SJCRH30 (cell line): ENCODE data around the gene TSNAX. TPM values are rescaled to one million over a fixed set of nuclear protein-coding genes. Genes with fewer than 3 reads are reported as not detected.
"Not testable (repeated sequence)": the region's sequence is repeated elsewhere in the genome, so short reads cannot be mapped to it uniquely, and the experiment has no call there.

Experiments
- DNase-seq, 2 experiments: peaks; one replicate each; pipeline ENCODE4 v3.0.0-alpha.2; 2015 to 2020
- H3K27ac ChIP-seq: fragments of 250-450 bp; sonication (Bioruptor Pico); 2 replicates; pipeline ENCODE4 v1.5.1; 2020; ENCODE audit warnings: mild to moderate bottlenecking, moderate library complexity
- H3K27me3 ChIP-seq: fragments of 250-450 bp; sonication (Bioruptor Pico); 2 replicates; pipeline ENCODE4 v1.5.1; 2020; ENCODE audit warnings: mild to moderate bottlenecking, moderate library complexity
- H3K36me3 ChIP-seq: fragments of 250-450 bp; sonication (Bioruptor Pico); 2 replicates; pipeline ENCODE4 v1.5.1; 2020; ENCODE audit warnings: mild to moderate bottlenecking, moderate library complexity
- H3K4me1 ChIP-seq: fragments of 250-450 bp; sonication (Bioruptor Pico); 2 replicates; pipeline ENCODE4 v1.5.1; 2020; ENCODE audit warnings: mild to moderate bottlenecking, moderate library complexity
- H3K4me3 ChIP-seq: fragments of 250-450 bp; sonication (Bioruptor Pico); 2 replicates; pipeline ENCODE4 v1.5.1; 2020; ENCODE audit warnings: mild to moderate bottlenecking, moderate library complexity
- H3K9me3 ChIP-seq: fragments of 250-450 bp; sonication (Bioruptor Pico); replicated peaks from 2 replicates; pipeline ENCODE4 v1.5.1; 2020; ENCODE audit warnings: mild to moderate bottlenecking, moderate library complexity
- total RNA-seq: library from RNA; depleted of rRNA; stranded (reverse); fragments of >200 nt; shearing (Covaris generic); gene quantifications from 2 replicates; pipeline ENCODE4 v1.2.3, GENCODE V29; 2014

Gene TSNAX
- total RNA-seq, 1 experiment from 2014 or later: 43.7 TPM

GRCh38 chr1:231563247-231563646, 34.8 kb downstream of the TSNAX start:
- no peak for DNase-seq
- H3K36me3 ChIP-seq: peaks cover 38% of the 10 kb centered on the region

GRCh38 chr1:231564373-231564772, 35.9 kb downstream of the TSNAX start:
- Histone ChIP-seq H3K36me3 (peaks cover 38% of the 10 kb centered on the region), H3K27me3 (no peaks in the 10 kb centered on the region), H3K4me3 (no peak overlapping the region), H3K9me3 (no peaks in the 10 kb centered on the region), H3K27ac (no peak overlapping the region), H3K4me1 (no peaks in the 10 kb centered on the region)
- no peak for DNase-seq

More at GRCh38 chr1:231563247-231563646, 34.8 kb downstream of the TSNAX start:
- H3K27ac ChIP-seq: no peak overlapping the region
- no peaks in the 10 kb centered on the region for H3K9me3 ChIP-seq
- H3K4me3 ChIP-seq: no peak overlapping the region
- H3K4me1 ChIP-seq: peaks cover 9% of the 10 kb centered on the region
- no peaks in the 10 kb centered on the region for H3K27me3 ChIP-seq

- Histone ChIP-seq H3K27ac (no peak overlapping the region), H3K27me3 (no peaks in the 10 kb centered on the region), H3K4me3 (no peak overlapping the region), H3K4me1 (no peaks in the 10 kb centered on the region), H3K36me3 (peaks cover 34% of the 10 kb centered on the region), H3K9me3 (no peaks in the 10 kb centered on the region; the same call in 1 of the 2 replicates)
- DNase-seq: no peak
Measured at GRCh38 chr1:231566496-231566895, 38.0 kb downstream of the TSNAX start.

GRCh38 chr1:231570262-231570661, 41.8 kb downstream of the TSNAX start:
- not testable (repeated sequence) for DNase-seq, H3K9me3 ChIP-seq, H3K4me3 ChIP-seq, H3K27ac ChIP-seq, H3K4me1 ChIP-seq, H3K27me3 ChIP-seq
- H3K36me3 ChIP-seq: peaks cover 11% of the 10 kb centered on the region

- H3K9me3 ChIP-seq: no peaks in the 10 kb centered on the region; the same call in 1 of the 2 replicates
- no peak overlapping the region for H3K4me3 ChIP-seq
- H3K27me3 ChIP-seq: no peaks in the 10 kb centered on the region
- no peak for DNase-seq
- H3K36me3 ChIP-seq: peaks cover 7% of the 10 kb centered on the region; the same call in 1 of the 2 replicates
- no peak overlapping the region for H3K27ac ChIP-seq
- H3K4me1 ChIP-seq: no peaks in the 10 kb centered on the region
Measured at GRCh38 chr1:231571904-231572303, 43.4 kb downstream of the TSNAX start.

- H3K27ac ChIP-seq: no peak overlapping the region
- no peak overlapping the region for H3K4me3 ChIP-seq
- no peaks in the 10 kb centered on the region for H3K36me3 ChIP-seq
- H3K27me3 ChIP-seq: no peaks in the 10 kb centered on the region
- DNase-seq: no peak
- no peaks in the 10 kb centered on the region for H3K9me3 ChIP-seq
- no peaks in the 10 kb centered on the region for H3K4me1 ChIP-seq
Measured at GRCh38 chr1:231575472-231575871, 47.0 kb downstream of the TSNAX start.

GRCh38 chr1:231576804-231577718, 48.6 kb downstream of the TSNAX start:
- no peak overlapping the region for H3K4me3 ChIP-seq
- DNase-seq: no peak
- H3K9me3 ChIP-seq: no peaks in the 10 kb centered on the region
- no peaks in the 10 kb centered on the region for H3K36me3 ChIP-seq
- H3K27ac ChIP-seq: no peak overlapping the region
- no peaks in the 10 kb centered on the region for H3K27me3 ChIP-seq
- peaks cover 2% of the 10 kb centered on the region; the same call in 1 of the 2 replicates for H3K4me1 ChIP-seq

GRCh38 chr1:231580874-231581273, 52.4 kb downstream of the TSNAX start:
- H3K27ac ChIP-seq: no peak overlapping the region
- DNase-seq: no peak
- H3K27me3 ChIP-seq: no peaks in the 10 kb centered on the region
- H3K4me1 ChIP-seq: peaks cover 3% of the 10 kb centered on the region; the same call in 1 of the 2 replicates
- H3K4me3 ChIP-seq: no peak overlapping the region
- no peaks in the 10 kb centered on the region for H3K36me3 ChIP-seq
- H3K9me3 ChIP-seq: no peaks in the 10 kb centered on the region

- H3K27ac ChIP-seq: no peak overlapping the region
- DNase-seq: no peak
Measured at GRCh38 chr1:231581859-231582258, 53.4 kb downstream of the TSNAX start.

GRCh38 chr1:231583376-231583775, 54.9 kb downstream of the TSNAX start:
- no peak for DNase-seq
- Histone ChIP-seq H3K36me3 (no peaks in the 10 kb centered on the region), H3K4me3 (no peak overlapping the region), H3K9me3 (no peaks in the 10 kb centered on the region), H3K27me3 (no peaks in the 10 kb centered on the region), H3K4me1 (peaks cover 3% of the 10 kb centered on the region; the same call in 1 of the 2 replicates), H3K27ac (no peak overlapping the region)

More at GRCh38 chr1:231581859-231582258, 53.4 kb downstream of the TSNAX start:
- Histone ChIP-seq H3K9me3 (no peaks in the 10 kb centered on the region), H3K27me3 (no peaks in the 10 kb centered on the region), H3K4me3 (no peak overlapping the region), H3K4me1 (peaks cover 3% of the 10 kb centered on the region; the same call in 1 of the 2 replicates), H3K36me3 (no peaks in the 10 kb centered on the region)

- peak in 1 of 2 experiments; percentile 34 for DNase-seq
- Histone ChIP-seq H3K4me1 (peaks cover 3% of the 10 kb centered on the region; the same call in 1 of the 2 replicates), H3K36me3 (no peaks in the 10 kb centered on the region), H3K4me3 (no peak overlapping the region), H3K27ac (no peak overlapping the region), H3K9me3 (no peaks in the 10 kb centered on the region), H3K27me3 (no peaks in the 10 kb centered on the region)
Measured at GRCh38 chr1:231584117-231584516, 55.6 kb downstream of the TSNAX start.

- no peaks in the 10 kb centered on the region for H3K27me3 ChIP-seq
- H3K9me3 ChIP-seq: no peaks in the 10 kb centered on the region
- H3K4me1 ChIP-seq: peaks cover 3% of the 10 kb centered on the region; the same call in 1 of the 2 replicates
- no peak overlapping the region for H3K27ac ChIP-seq
- H3K36me3 ChIP-seq: no peaks in the 10 kb centered on the region
- no peak overlapping the region for H3K4me3 ChIP-seq
- DNase-seq: no peak
Measured at GRCh38 chr1:231584921-231585320, 56.5 kb downstream of the TSNAX start.

- no peaks in the 10 kb centered on the region for H3K36me3 ChIP-seq
- peak in 1 of 2 experiments; percentile 12 for DNase-seq
- no peak overlapping the region for H3K27ac ChIP-seq
- H3K4me3 ChIP-seq: no peak overlapping the region
- no peaks in the 10 kb centered on the region for H3K4me1 ChIP-seq
- H3K27me3 ChIP-seq: no peaks in the 10 kb centered on the region
- H3K9me3 ChIP-seq: no peaks in the 10 kb centered on the region
Measured at GRCh38 chr1:231590453-231591198, 62.2 kb downstream of the TSNAX start.

- no peak overlapping the region for H3K27ac ChIP-seq
- peak; percentile 44 to 50 for DNase-seq
Measured at GRCh38 chr1:231591466-231591865, 63.0 kb downstream of the TSNAX start.

GRCh38 chr1:231592809-231593208, 64.3 kb downstream of the TSNAX start:
- H3K36me3 ChIP-seq: no peaks in the 10 kb centered on the region
- H3K9me3 ChIP-seq: no peaks in the 10 kb centered on the region
- H3K4me3 ChIP-seq: no peak overlapping the region
- DNase-seq: no peak
- no peak overlapping the region for H3K27ac ChIP-seq
- H3K27me3 ChIP-seq: no peaks in the 10 kb centered on the region
- no peaks in the 10 kb centered on the region for H3K4me1 ChIP-seq

More at GRCh38 chr1:231591466-231591865, 63.0 kb downstream of the TSNAX start:
- Histone ChIP-seq H3K27me3 (no peaks in the 10 kb centered on the region), H3K36me3 (no peaks in the 10 kb centered on the region), H3K4me3 (no peak overlapping the region), H3K4me1 (no peaks in the 10 kb centered on the region), H3K9me3 (no peaks in the 10 kb centered on the region)
